Measurements from ENCODE around the gene SPTBN1. TPM values are rescaled to one million over a fixed set of nuclear protein-coding genes. Genes with fewer than 3 reads are reported as not detected.
A peak's percentile ranks its signal among the peaks of the same experiment; 100 is the strongest.
"Not testable (repeated sequence)": the region's sequence is repeated elsewhere in the genome, so short reads cannot be mapped to it uniquely, and the experiment has no call there.

Gene SPTBN1
- polyA plus RNA-seq, 1 donor: 256 TPM

GRCh38 chr2:54672590-54673456 is 216.7 kb downstream of the SPTBN1 start:
- DNase-seq (ENCODE audit: low read depth): no peak

- DNase-seq (ENCODE audit: low read depth): peak; percentile 68
These were observed 217.4 kb downstream of the SPTBN1 start for GRCh38 chr2:54673501-54673998.

- no peak for DNase-seq (ENCODE audit: low read depth)
These were observed 219.2 kb downstream of the SPTBN1 start for GRCh38 chr2:54675281-54675680.

- no peak for DNase-seq (ENCODE audit: low read depth)
These were observed 219.6 kb downstream of the SPTBN1 start for GRCh38 chr2:54675738-54676137.

- DNase-seq (ENCODE audit: low read depth): no peak
These were observed 220.5 kb downstream of the SPTBN1 start for GRCh38 chr2:54676656-54677055.

GRCh38 chr2:54677476-54678265 is 221.5 kb downstream of the SPTBN1 start:
- DNase-seq (ENCODE audit: low read depth): no peak

GRCh38 chr2:54678719-54679118 is 222.6 kb downstream of the SPTBN1 start:
- DNase-seq (ENCODE audit: low read depth): no peak

GRCh38 chr2:54680397-54681041 is 224.4 kb downstream of the SPTBN1 start:
- DNase-seq (ENCODE audit: low read depth): no peak

- no peak for DNase-seq (ENCODE audit: low read depth)
These were observed 225.3 kb downstream of the SPTBN1 start for GRCh38 chr2:54681416-54681815.

GRCh38 chr2:54683596-54683995 is 227.5 kb downstream of the SPTBN1 start:
- DNase-seq (ENCODE audit: low read depth): no peak

- DNase-seq (ENCODE audit: low read depth): no peak
These were observed 229.2 kb downstream of the SPTBN1 start for GRCh38 chr2:54685263-54685775.

- DNase-seq (ENCODE audit: low read depth): no peak
These were observed 231.5 kb downstream of the SPTBN1 start for GRCh38 chr2:54687595-54688152.

GRCh38 chr2:54691445-54692135 is 235.5 kb downstream of the SPTBN1 start:
- no peak for DNase-seq (ENCODE audit: low read depth)

- DNase-seq (ENCODE audit: low read depth): no peak
These were observed 236.4 kb downstream of the SPTBN1 start for GRCh38 chr2:54692556-54692955.

GRCh38 chr2:54695378-54695777 is 239.3 kb downstream of the SPTBN1 start:
- DNase-seq (ENCODE audit: low read depth): no peak

GRCh38 chr2:54697934-54698333 is 241.8 kb downstream of the SPTBN1 start:
- no peak for DNase-seq (ENCODE audit: low read depth)

- not testable (repeated sequence) for DNase-seq (ENCODE audit: low read depth)
These were observed 242.8 kb downstream of the SPTBN1 start for GRCh38 chr2:54698926-54699325.

- no peak for DNase-seq (ENCODE audit: low read depth)
These were observed 243.5 kb downstream of the SPTBN1 start for GRCh38 chr2:54699665-54700064.

GRCh38 chr2:54701029-54701428 is 244.9 kb downstream of the SPTBN1 start:
- DNase-seq (ENCODE audit: low read depth): no peak

GRCh38 chr2:54704238-54704637 is 248.1 kb downstream of the SPTBN1 start:
- DNase-seq (ENCODE audit: low read depth): no peak

All from forelimb muscle (tissue), 1 donor.